ENCODE measurements around the gene HIGD1A.

GRCh38 chr3:42827654-42828053 is 23.4 kb upstream of the HIGD1A start:
- TF ChIP-seq ZFP3 (CRISPR knock-in tag; IDR thresholded peaks at IDR 0.05) = no peak
- no peak for TF ChIP-seq ESRRG (CRISPR knock-in tag; IDR thresholded peaks at IDR 0.05)
- TF ChIP-seq GLIS3 (CRISPR knock-in tag; IDR thresholded peaks at IDR 0.05) = no peak
- no peak for TF ChIP-seq OSR1 (CRISPR knock-in tag; IDR thresholded peaks at IDR 0.05)
- TF ChIP-seq BACH2 (CRISPR knock-in tag; IDR thresholded peaks at IDR 0.05; ENCODE audit: borderline replicate concordance) = no peak
- TF ChIP-seq CSDC2 (CRISPR knock-in tag; IDR thresholded peaks at IDR 0.05) = no peak
- no peak for TF ChIP-seq ZFP30 (CRISPR knock-in tag; IDR thresholded peaks at IDR 0.05)
- no peak for TF ChIP-seq TOX (CRISPR knock-in tag; IDR thresholded peaks at IDR 0.05; ENCODE audit: borderline replicate concordance)
- TF ChIP-seq ZC3H10 (CRISPR knock-in tag; IDR thresholded peaks at IDR 0.05) = no peak
- no peak for TF ChIP-seq PATZ1 (CRISPR knock-in tag; IDR thresholded peaks at IDR 0.05; ENCODE audit: borderline replicate concordance)
- no peak for TF ChIP-seq ZNF70 (CRISPR knock-in tag; IDR thresholded peaks at IDR 0.05)
- TF ChIP-seq RARB (CRISPR knock-in tag; IDR thresholded peaks at IDR 0.05) = no peak
